GM18858 (cell line): ENCODE results near the gene KLRC3.
"Not testable (repeated sequence)": the region's sequence is repeated elsewhere in the genome, so short reads cannot be mapped to it uniquely, and the experiment has no call there.

ENCODE experiments used
- ATAC-seq: cut with Tn5 transposase; IDR thresholded peaks from one replicate; pipeline ENCODE4 v1.9.1; 2021; ENCODE audit not compliant: unreplicated experiment

Gene KLRC3

GRCh38 chr12:10369557-10370415, 50.6 kb downstream of the KLRC3 start:
- no peak for ATAC-seq

- ATAC-seq = no peak
These were observed 51.9 kb downstream of the KLRC3 start for GRCh38 chr12:10368206-10369171.

GRCh38 chr12:10367714-10368113, 52.7 kb downstream of the KLRC3 start:
- ATAC-seq = not testable (repeated sequence)

- ATAC-seq = no peak
These were observed 53.5 kb downstream of the KLRC3 start for GRCh38 chr12:10366875-10367274.

GRCh38 chr12:10365696-10366405, 54.5 kb downstream of the KLRC3 start:
- no peak for ATAC-seq

GRCh38 chr12:10364815-10365622, 55.4 kb downstream of the KLRC3 start:
- peak; percentile 27 for ATAC-seq

GRCh38 chr12:10363914-10364814, 56.2 kb downstream of the KLRC3 start:
- peak; percentile 88 for ATAC-seq

GRCh38 chr12:10363658-10363913, 56.8 kb downstream of the KLRC3 start:
- no peak for ATAC-seq

- ATAC-seq = no peak
These were observed 57.4 kb downstream of the KLRC3 start for GRCh38 chr12:10362828-10363657.

- no peak for ATAC-seq
These were observed 58.1 kb downstream of the KLRC3 start for GRCh38 chr12:10362325-10362724.
